ENCODE data around the gene CSNK2A2.

Gene CSNK2A2

GRCh38 chr16:58217311-58217925 lies 19.5 kb upstream of the CSNK2A2 start:
- DNase-seq (ENCODE audit: low read depth), result no peak
- TF ChIP-seq CTCF (conservative IDR thresholded peaks at IDR 0.05; ENCODE audit: control insufficient read depth, insufficient read depth, low read depth, low read length), result no peak
- H3K4me3 ChIP-seq (ENCODE audit: control insufficient read depth, low read depth, low read length), result no peak overlapping the region

GRCh38 chr16:58212824-58213655 lies 15.1 kb upstream of the CSNK2A2 start:
- no peak for DNase-seq (ENCODE audit: low read depth)

GRCh38 chr16:58211846-58212245 lies 13.9 kb upstream of the CSNK2A2 start:
- no peak for TF ChIP-seq CTCF (conservative IDR thresholded peaks at IDR 0.05; ENCODE audit: control insufficient read depth, insufficient read depth, low read depth, low read length)
- no peak overlapping the region for H3K4me3 ChIP-seq (ENCODE audit: control insufficient read depth, low read depth, low read length)
- no peak for DNase-seq (ENCODE audit: low read depth)

More at GRCh38 chr16:58212824-58213655, 15.1 kb upstream of the CSNK2A2 start:
- no peak overlapping the region for H3K4me3 ChIP-seq (ENCODE audit: control insufficient read depth, low read depth, low read length)
- no peak for TF ChIP-seq CTCF (conservative IDR thresholded peaks at IDR 0.05; ENCODE audit: control insufficient read depth, insufficient read depth, low read depth, low read length)

GRCh38 chr16:58211245-58211644 lies 13.3 kb upstream of the CSNK2A2 start:
- TF ChIP-seq CTCF (conservative IDR thresholded peaks at IDR 0.05; ENCODE audit: control insufficient read depth, insufficient read depth, low read depth, low read length), result no peak
- H3K4me3 ChIP-seq (ENCODE audit: control insufficient read depth, low read depth, low read length), result no peak overlapping the region
- DNase-seq (ENCODE audit: low read depth), result no peak

- DNase-seq (ENCODE audit: low read depth), result no peak
- no peak for TF ChIP-seq CTCF (conservative IDR thresholded peaks at IDR 0.05; ENCODE audit: control insufficient read depth, insufficient read depth, low read depth, low read length)
- H3K4me3 ChIP-seq (ENCODE audit: control insufficient read depth, low read depth, low read length), result no peak overlapping the region
Observed at GRCh38 chr16:58205276-58206036, 7.5 kb upstream of the CSNK2A2 start.

- no peak for TF ChIP-seq CTCF (conservative IDR thresholded peaks at IDR 0.05; ENCODE audit: control insufficient read depth, insufficient read depth, low read depth, low read length)
- no peak for DNase-seq (ENCODE audit: low read depth)
- no peak overlapping the region for H3K4me3 ChIP-seq (ENCODE audit: control insufficient read depth, low read depth, low read length)
Observed at GRCh38 chr16:58201163-58201562, 3.3 kb upstream of the CSNK2A2 start.
